Ovary (tissue), 3 donors: Measurements from ENCODE around the gene CMIP.

Experiments
- CTCF ChIP-seq, 3 donors: fragments of 450-650 bp in 2 of 3; fragments of 200-600 bp in 1 of 3; IDR thresholded peaks; one replicate each; pipeline versions ENCODE4 v1.5.1 to v1.8.0; 2016 to 2022; ENCODE audit warnings: antibody characterized with exemption in 3 of 3, mild to moderate bottlenecking in 1 of 3
- POLR2A ChIP-seq: fragments of 450-650 bp; IDR thresholded peaks from one replicate; pipeline ENCODE4 v1.6.1; 2017; ENCODE audit warnings: antibody characterized with exemption, mild to moderate bottlenecking, moderate library complexity
- donor health status: DM: no; HTN: no; CAD: no.

GRCh38 chr16:81618187-81618586, 173.6 kb downstream of the CMIP start:
- TF ChIP-seq POLR2A (no peak), CTCF (IDR thresholded peaks at IDR 0.05) (no peak)
